ENCODE results near the gene DPH1.

DNA sequence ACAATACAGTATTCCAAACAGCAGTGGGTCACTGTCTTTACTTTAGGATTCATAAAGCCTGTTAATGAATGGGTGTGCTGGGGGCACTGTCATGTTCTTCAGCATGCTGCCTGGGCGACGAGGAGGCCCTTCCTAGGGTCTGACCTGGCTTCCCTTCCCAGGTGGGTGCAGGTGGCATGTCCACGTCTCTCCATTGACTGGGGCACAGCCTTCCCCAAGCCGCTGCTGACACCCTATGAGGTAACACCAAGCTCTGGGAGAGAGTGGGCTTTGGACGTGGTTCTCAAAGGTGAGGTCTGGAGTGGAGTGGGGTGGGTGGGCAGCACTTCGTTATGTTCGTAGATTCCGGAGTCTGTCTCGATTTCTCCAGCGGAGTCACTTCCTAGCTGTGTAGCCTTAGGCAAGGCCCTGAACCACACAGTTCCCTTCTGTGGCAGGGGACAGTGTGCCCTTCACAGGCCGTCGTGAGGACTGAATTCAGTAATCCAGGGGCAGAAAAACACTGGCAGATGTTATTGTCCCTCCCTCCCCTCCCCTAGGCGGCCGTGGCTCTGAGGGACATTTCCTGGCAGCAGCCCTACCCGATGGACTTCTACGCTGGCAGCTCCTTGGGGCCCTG, 11.1 kb downstream of the DPH1 start:
- TF ChIP-seq ZNF274 (IDR thresholded peaks at IDR 0.05; ENCODE audit: low read depth, low read length) (no peak), YY1 (IDR thresholded peaks at IDR 0.05; ENCODE audit: insufficient read depth, insufficient read length) (no peak), SUZ12 (IDR thresholded peaks at IDR 0.05; ENCODE audit: extremely low read depth, insufficient read depth, insufficient read length) (no peak)
